Liver (tissue), 9 donors: Measurements from ENCODE around the gene FAM219A. TPM values are rescaled to one million over a fixed set of nuclear protein-coding genes. Genes with fewer than 3 reads are reported as not detected.

Experiments
- DNase-seq: peaks from one replicate; pipeline ENCODE4 v3.0.0-alpha.2; 2017; ENCODE audit warnings: low spot score
- H3K27ac ChIP-seq, 2 donors: one replicate each; pipeline ENCODE4 v1.7.0; 2013; ENCODE audit warnings: inconsistent platforms in 2 of 2, low read length in 2 of 2, control low read depth in 1 of 2, low read depth in 1 of 2, mild to moderate bottlenecking in 1 of 2
- H3K27me3 ChIP-seq, 4 donors: one replicate each; pipeline versions ENCODE4 v1.6.1 to v1.7.0; 2013; ENCODE audit warnings: low read length in 3 of 4, inconsistent platforms in 1 of 4, mild to moderate bottlenecking in 1 of 4, moderate library complexity in 1 of 4; ENCODE audit not compliant: control insufficient read depth in 4 of 4, insufficient read depth in 4 of 4
- H3K36me3 ChIP-seq, 4 donors: one replicate each; pipeline versions ENCODE4 v1.6.1 to v1.7.0; 2013; ENCODE audit warnings: low read length in 3 of 4, mild to moderate bottlenecking in 3 of 4, low read depth in 1 of 4, moderate library complexity in 1 of 4; ENCODE audit not compliant: control insufficient read depth in 4 of 4, insufficient read depth in 3 of 4
- H3K4me1 ChIP-seq, 4 donors: one replicate each; pipeline versions ENCODE4 v1.6.1 to v1.7.0; 2013; ENCODE audit warnings: low read length in 3 of 4, mild to moderate bottlenecking in 3 of 4, moderate library complexity in 1 of 4; ENCODE audit not compliant: control insufficient read depth in 4 of 4, insufficient read depth in 4 of 4
- H3K4me3 ChIP-seq, 3 donors: one replicate each; pipeline versions ENCODE4 v1.6.1 to v1.7.0; 2013; ENCODE audit warnings: low read length in 3 of 3, control low read depth in 1 of 3, low read depth in 1 of 3, mild to moderate bottlenecking in 1 of 3
- H3K9ac ChIP-seq, 2 donors: one replicate each; pipeline ENCODE4 v1.7.0; 2013; ENCODE audit warnings: low read length in 2 of 2, mild to moderate bottlenecking in 2 of 2, moderate library complexity in 2 of 2, control low read depth in 1 of 2, low read depth in 1 of 2
- H3K9me3 ChIP-seq, 4 donors: one replicate each; pipeline versions ENCODE4 v1.6.1 to v1.7.0; 2013; ENCODE audit warnings: low read length in 3 of 4; ENCODE audit not compliant: control insufficient read depth in 4 of 4
- FOXA1 ChIP-seq: IDR thresholded peaks from 2 replicates; pipeline ENCODE4 v1.6.1; 2016; ENCODE audit warnings: antibody characterized with exemption
- FOXA2 ChIP-seq: IDR thresholded peaks from 2 replicates; pipeline ENCODE4 v1.6.1; 2016; ENCODE audit warnings: antibody characterized with exemption
- GABPA ChIP-seq, 2 donors: IDR thresholded peaks in 1 of 2; conservative IDR thresholded peaks in 1 of 2; 2 replicates each; pipeline ENCODE4 v1.6.1; 2016; ENCODE audit warnings: antibody characterized with exemption in 2 of 2, mild to moderate bottlenecking in 1 of 2, moderate library complexity in 1 of 2
- HNF4A ChIP-seq, 2 donors: conservative IDR thresholded peaks; 2 replicates each; pipeline ENCODE4 v1.6.1; 2016; ENCODE audit warnings: antibody characterized with exemption in 2 of 2, mild to moderate bottlenecking in 2 of 2
- HNF4G ChIP-seq: IDR thresholded peaks from 2 replicates; pipeline ENCODE4 v1.6.1; 2016; ENCODE audit warnings: antibody characterized with exemption
- JUND ChIP-seq, 2 donors: IDR thresholded peaks; 2 replicates each; pipeline ENCODE4 v1.6.1; 2016; ENCODE audit warnings: antibody characterized with exemption in 2 of 2
- NR2F2 ChIP-seq: IDR thresholded peaks from 2 replicates; pipeline ENCODE4 v1.6.1; 2016; ENCODE audit warnings: antibody characterized with exemption
- RAD21 ChIP-seq, 2 donors: IDR thresholded peaks; 2 replicates each; pipeline ENCODE4 v1.6.1; 2016; ENCODE audit warnings: antibody characterized with exemption in 2 of 2, mild to moderate bottlenecking in 2 of 2
- RXRA ChIP-seq, 2 donors: IDR thresholded peaks; 2 replicates each; pipeline ENCODE4 v1.6.1; 2017 to 2018; ENCODE audit warnings: antibody characterized with exemption in 2 of 2, mild to moderate bottlenecking in 1 of 2
- SP1 ChIP-seq: IDR thresholded peaks from 2 replicates; pipeline ENCODE4 v1.6.1; 2018; ENCODE audit warnings: antibody characterized with exemption, mild to moderate bottlenecking
- TAF1 ChIP-seq: conservative IDR thresholded peaks from 2 replicates; pipeline ENCODE4 v1.6.1; 2016; ENCODE audit warnings: antibody characterized with exemption, mild to moderate bottlenecking
- YY1 ChIP-seq: IDR thresholded peaks from 2 replicates; pipeline ENCODE4 v1.6.1; 2016; ENCODE audit warnings: antibody characterized with exemption, mild to moderate bottlenecking
- WGBS: extraction: QIAGEN DNeasy Blood & Tissue Kit; methylation state at CpG from one replicate; pipeline ENCODE4 v1.1.7; 2013; 5-methylcytosine and 5-hydroxymethylcytosine counted together
- polyA plus RNA-seq, 2 donors: library from polyadenylated mRNA; stranded (reverse) in 1 of 2; unstranded in 1 of 2; fragments of 200-250 nt in 1 of 2; fragments of >200 nt in 1 of 2; fragmentation: Nextera tagmentation in 1 of 2; extraction: Ambion mirVana in 1 of 2; gene quantifications; one replicate each; pipeline versions ENCODE4 v1.2.1 to v1.2.3, GENCODE V29; 2013 to 2015
- total RNA-seq, 2 donors: library from RNA; depleted of rRNA; stranded (reverse); fragments of >200 nt; gene quantifications; one replicate each; pipeline ENCODE4 v1.2.3, GENCODE V29; 2014
- TF ChIP-seq, protein P1 (sequence below): IDR thresholded peaks from 2 replicates; pipeline ENCODE4 v1.6.1; 2016; ENCODE audit warnings: antibody characterized with exemption
- TF ChIP-seq, protein P2 (sequence below): IDR thresholded peaks from 2 replicates; pipeline ENCODE4 v1.6.1; 2016; ENCODE audit warnings: antibody characterized with exemption
- TF ChIP-seq, protein P3 (sequence below): fragments of 150-350 bp; IDR thresholded peaks from 2 replicates; pipeline ENCODE4 v1.5.1; 2017; ENCODE audit warnings: improper control_type of control experiment, low read depth, low read length; ENCODE audit not compliant: missing input control
- TF ChIP-seq, protein P4 (sequence below): IDR thresholded peaks from 2 replicates; pipeline ENCODE4 v1.6.1; 2016; ENCODE audit warnings: antibody characterized with exemption
- donor health status: healthy.
- donor health status: healthy.
- donor health status: healthy.
- donor health status: healthy.
- donor health status: healthy.

FAM219A gene
- total and polyA plus RNA-seq, 4 donors, result 1.6 to 3.6 (median 2.4) TPM

DNA sequence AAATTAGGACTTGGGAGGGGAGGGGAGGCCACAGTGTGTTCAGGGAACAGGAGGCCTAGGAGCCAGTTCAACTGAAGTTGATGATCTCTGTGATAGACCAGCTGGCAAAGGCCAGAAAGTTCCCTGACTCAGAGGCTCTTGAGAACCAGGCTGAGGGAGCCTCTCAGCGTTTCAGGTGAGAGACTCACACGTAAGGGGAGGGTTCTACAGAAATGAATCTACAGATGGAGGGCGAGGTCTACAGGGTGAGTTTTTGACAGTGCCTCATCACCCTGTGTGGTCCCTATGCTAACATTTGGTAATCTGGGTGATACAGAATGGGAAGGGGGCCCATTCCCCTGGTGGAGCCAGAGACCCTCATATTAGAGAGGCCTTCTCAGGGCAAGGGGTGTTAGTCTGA lies 32.4 kb upstream of the FAM219A start:
- no peak overlapping the region for H3K9ac ChIP-seq
- peaks cover 0 to 5% (median 0%) of the 10 kb centered on the region in 4 donors for H3K27me3 ChIP-seq
- DNase-seq, result no peak
- H3K9me3 ChIP-seq, result no peaks in the 10 kb centered on the region
- H3K4me1 ChIP-seq, result no peaks in the 10 kb centered on the region
- TF ChIP-seq, protein P1, sequence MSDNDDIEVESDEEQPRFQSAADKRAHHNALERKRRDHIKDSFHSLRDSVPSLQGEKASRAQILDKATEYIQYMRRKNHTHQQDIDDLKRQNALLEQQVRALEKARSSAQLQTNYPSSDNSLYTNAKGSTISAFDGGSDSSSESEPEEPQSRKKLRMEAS, result no peak
- TF ChIP-seq RXRA (IDR thresholded peaks at IDR 0.05), result no peak
- no peak for TF ChIP-seq YY1
- no peak for TF ChIP-seq HNF4A (conservative IDR thresholded peaks at IDR 0.05)
- TF ChIP-seq NR2F2, result no peak
- TF ChIP-seq SP1, result no peak
- TF ChIP-seq FOXA1, result no peak
- TF ChIP-seq, protein P2, sequence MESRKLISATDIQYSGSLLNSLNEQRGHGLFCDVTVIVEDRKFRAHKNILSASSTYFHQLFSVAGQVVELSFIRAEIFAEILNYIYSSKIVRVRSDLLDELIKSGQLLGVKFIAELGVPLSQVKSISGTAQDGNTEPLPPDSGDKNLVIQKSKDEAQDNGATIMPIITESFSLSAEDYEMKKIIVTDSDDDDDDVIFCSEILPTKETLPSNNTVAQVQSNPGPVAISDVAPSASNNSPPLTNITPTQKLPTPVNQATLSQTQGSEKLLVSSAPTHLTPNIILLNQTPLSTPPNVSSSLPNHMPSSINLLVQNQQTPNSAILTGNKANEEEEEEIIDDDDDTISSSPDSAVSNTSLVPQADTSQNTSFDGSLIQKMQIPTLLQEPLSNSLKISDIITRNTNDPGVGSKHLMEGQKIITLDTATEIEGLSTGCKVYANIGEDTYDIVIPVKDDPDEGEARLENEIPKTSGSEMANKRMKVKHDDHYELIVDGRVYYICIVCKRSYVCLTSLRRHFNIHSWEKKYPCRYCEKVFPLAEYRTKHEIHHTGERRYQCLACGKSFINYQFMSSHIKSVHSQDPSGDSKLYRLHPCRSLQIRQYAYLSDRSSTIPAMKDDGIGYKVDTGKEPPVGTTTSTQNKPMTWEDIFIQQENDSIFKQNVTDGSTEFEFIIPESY, result no peak
- no peak for TF ChIP-seq HNF4G
- TF ChIP-seq JUND (IDR thresholded peaks at IDR 0.05), result no peak
- H3K4me3 ChIP-seq, result no peak overlapping the region
- H3K36me3 ChIP-seq, result no peaks in the 10 kb centered on the region
- 67% methylated on average over 3 of the region's 3 CpGs for WGBS
- H3K27ac ChIP-seq, result no peak overlapping the region

DNA sequence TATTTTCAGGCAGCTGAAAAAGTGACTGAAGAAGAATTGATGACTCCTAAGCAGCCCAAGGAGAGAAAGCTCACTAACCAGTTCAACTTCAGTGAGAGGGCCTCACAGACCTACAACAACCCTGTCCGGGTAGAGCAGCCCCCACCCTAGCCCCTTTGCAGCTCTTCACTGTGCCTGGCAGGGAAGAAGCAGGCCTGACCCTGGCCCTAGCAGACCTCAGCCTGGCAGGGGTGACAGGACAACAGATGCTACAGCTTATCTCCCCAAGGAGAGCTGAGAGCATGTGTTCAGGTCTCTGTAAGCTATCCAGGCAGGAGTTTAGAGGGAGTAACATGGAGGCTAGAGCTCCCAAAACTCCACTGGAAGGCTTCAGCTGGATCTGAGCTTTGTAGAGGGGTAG lies 32.0 kb upstream of the FAM219A start:
- TF ChIP-seq SP1, result no peak
- TF ChIP-seq NR2F2, result no peak
- TF ChIP-seq HNF4G, result no peak
- TF ChIP-seq, protein P3, sequence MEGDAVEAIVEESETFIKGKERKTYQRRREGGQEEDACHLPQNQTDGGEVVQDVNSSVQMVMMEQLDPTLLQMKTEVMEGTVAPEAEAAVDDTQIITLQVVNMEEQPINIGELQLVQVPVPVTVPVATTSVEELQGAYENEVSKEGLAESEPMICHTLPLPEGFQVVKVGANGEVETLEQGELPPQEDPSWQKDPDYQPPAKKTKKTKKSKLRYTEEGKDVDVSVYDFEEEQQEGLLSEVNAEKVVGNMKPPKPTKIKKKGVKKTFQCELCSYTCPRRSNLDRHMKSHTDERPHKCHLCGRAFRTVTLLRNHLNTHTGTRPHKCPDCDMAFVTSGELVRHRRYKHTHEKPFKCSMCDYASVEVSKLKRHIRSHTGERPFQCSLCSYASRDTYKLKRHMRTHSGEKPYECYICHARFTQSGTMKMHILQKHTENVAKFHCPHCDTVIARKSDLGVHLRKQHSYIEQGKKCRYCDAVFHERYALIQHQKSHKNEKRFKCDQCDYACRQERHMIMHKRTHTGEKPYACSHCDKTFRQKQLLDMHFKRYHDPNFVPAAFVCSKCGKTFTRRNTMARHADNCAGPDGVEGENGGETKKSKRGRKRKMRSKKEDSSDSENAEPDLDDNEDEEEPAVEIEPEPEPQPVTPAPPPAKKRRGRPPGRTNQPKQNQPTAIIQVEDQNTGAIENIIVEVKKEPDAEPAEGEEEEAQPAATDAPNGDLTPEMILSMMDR, result no peak
- no peak for TF ChIP-seq GABPA (IDR thresholded peaks at IDR 0.05 in 1 of 2, conservative IDR thresholded peaks at IDR 0.05 in 1 of 2)
- no peak for TF ChIP-seq JUND (IDR thresholded peaks at IDR 0.05)
- TF ChIP-seq, protein P1, result no peak
- TF ChIP-seq YY1, result no peak
- TF ChIP-seq, protein P4, sequence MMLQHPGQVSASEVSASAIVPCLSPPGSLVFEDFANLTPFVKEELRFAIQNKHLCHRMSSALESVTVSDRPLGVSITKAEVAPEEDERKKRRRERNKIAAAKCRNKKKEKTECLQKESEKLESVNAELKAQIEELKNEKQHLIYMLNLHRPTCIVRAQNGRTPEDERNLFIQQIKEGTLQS, result no peak
- TF ChIP-seq RAD21 (IDR thresholded peaks at IDR 0.05), result no peak
- no peak for TF ChIP-seq TAF1
- no peak for TF ChIP-seq FOXA1
- TF ChIP-seq FOXA2, result no peak
- Histone ChIP-seq H3K36me3 (no peaks in the 10 kb centered on the region), H3K27me3 (peaks cover 0 to 5% (median 0%) of the 10 kb centered on the region in 4 donors), H3K4me1 (no peaks in the 10 kb centered on the region), H3K9me3 (no peaks in the 10 kb centered on the region), H3K9ac (no peak overlapping the region), H3K27ac (no peak overlapping the region), H3K4me3 (no peak overlapping the region)
- no peak for DNase-seq
- 75% methylated on average over 1 of the region's 1 CpG for WGBS
